ENCODE measurements around the gene PRKCE. TPM values are rescaled to one million over a fixed set of nuclear protein-coding genes. Genes with fewer than 3 reads are reported as not detected.
"Not testable (repeated sequence)": the region's sequence is repeated elsewhere in the genome, so short reads cannot be mapped to it uniquely, and the experiment has no call there.

The PRKCE gene
- total RNA-seq, 2 experiments from 2014 or later: 12.5 to 13.6 TPM

GRCh38 chr2:45691171-45691999 lies 39.9 kb downstream of the PRKCE start:
- POLR2A ChIA-PET: interaction anchor here (0.5 kb wide), 1 partner anchor 858 kb away, joined by 3 read pairs; no protein-coding TSS in a partner anchor
- DNase-seq: no peak
- CTCF ChIA-PET: no interaction called here
- intact Hi-C loops (cut with micrococcal nuclease): no loop called here
- H3K27ac Mint-ChIP-seq: no peak overlapping the region
- H3K4me3 Mint-ChIP-seq: no peak overlapping the region
- peaks cover 2% of the 10 kb centered on the region for H3K4me1 Mint-ChIP-seq (ENCODE audit: low read depth)
- no peaks in the 10 kb centered on the region for H3K36me3 Mint-ChIP-seq
- H3K9me3 Mint-ChIP-seq: no peaks in the 10 kb centered on the region
- no peaks in the 10 kb centered on the region for H3K27me3 Mint-ChIP-seq

- Mint-ChIP-seq H3K27ac (no peak overlapping the region), H3K27me3 (no peaks in the 10 kb centered on the region), H3K9me3 (no peaks in the 10 kb centered on the region), H3K4me1 (ENCODE audit: low read depth) (peaks cover 2% of the 10 kb centered on the region), H3K36me3 (no peaks in the 10 kb centered on the region), H3K4me3 (no peak overlapping the region)
- ChIA-PET CTCF (no interaction called here), POLR2A (no interaction called here)
- DNase-seq: no peak
- intact Hi-C loops (cut with micrococcal nuclease): no loop called here
These were observed 41.1 kb downstream of the PRKCE start for GRCh38 chr2:45692566-45692965.

- peaks cover 15% of the 10 kb centered on the region for H3K4me1 Mint-ChIP-seq (ENCODE audit: low read depth)
- H3K4me3 Mint-ChIP-seq, DNase-seq, H3K27ac Mint-ChIP-seq, POLR2A ChIA-PET, H3K27me3 Mint-ChIP-seq, H3K9me3 Mint-ChIP-seq, H3K36me3 Mint-ChIP-seq, CTCF ChIA-PET: not testable (repeated sequence)
- intact Hi-C loops (cut with micrococcal nuclease): loop anchor here (5.0 kb wide), 1 partner anchor 43 kb away; the partner anchor contains the start of gene PRKCE
These were observed 44.1 kb downstream of the PRKCE start for GRCh38 chr2:45695480-45696007.

GRCh38 chr2:45696708-45697107 lies 45.2 kb downstream of the PRKCE start:
- no peak for DNase-seq
- intact Hi-C loops (cut with micrococcal nuclease): loop anchor here (5.0 kb wide), 1 partner anchor 44 kb away; the partner anchor contains the start of gene PRKCE
- Mint-ChIP-seq H3K9me3 (no peaks in the 10 kb centered on the region), H3K36me3 (peaks cover 2% of the 10 kb centered on the region), H3K4me1 (ENCODE audit: low read depth) (peaks cover 15% of the 10 kb centered on the region), H3K27me3 (no peaks in the 10 kb centered on the region), H3K27ac (no peak overlapping the region), H3K4me3 (no peak overlapping the region)
- CTCF ChIA-PET: interaction anchor here (1.1 kb wide), 1 partner anchor 82 kb away, joined by 3 read pairs; no protein-coding TSS in a partner anchor
- POLR2A ChIA-PET: no interaction called here

- CTCF ChIA-PET: interaction anchor here (1.1 kb wide), 1 partner anchor 82 kb away, joined by 3 read pairs; no protein-coding TSS in a partner anchor
- POLR2A ChIA-PET: no interaction called here
- DNase-seq: no peak
- Mint-ChIP-seq H3K4me1 (ENCODE audit: low read depth) (peaks cover 15% of the 10 kb centered on the region), H3K4me3 (no peak overlapping the region), H3K27me3 (no peaks in the 10 kb centered on the region), H3K27ac (no peak overlapping the region), H3K9me3 (no peaks in the 10 kb centered on the region), H3K36me3 (peaks cover 2% of the 10 kb centered on the region)
- intact Hi-C loops (cut with micrococcal nuclease): loop anchor here (5.0 kb wide), 1 partner anchor 45 kb away; the partner anchor contains the start of gene PRKCE
These were observed 45.7 kb downstream of the PRKCE start for GRCh38 chr2:45697190-45697589.

GRCh38 chr2:45698554-45698953 lies 47.1 kb downstream of the PRKCE start:
- no peak overlapping the region for H3K27ac Mint-ChIP-seq
- no peak overlapping the region for H3K4me3 Mint-ChIP-seq
- POLR2A ChIA-PET: no interaction called here
- intact Hi-C loops (cut with micrococcal nuclease): loop anchor here (5.0 kb wide), 1 partner anchor 46 kb away; the partner anchor contains the start of gene PRKCE
- peaks cover 2% of the 10 kb centered on the region for H3K36me3 Mint-ChIP-seq
- no peaks in the 10 kb centered on the region for H3K9me3 Mint-ChIP-seq
- CTCF ChIA-PET: interaction anchor here (0.9 kb wide), 1 partner anchor 80 kb away, joined by 3 read pairs; no protein-coding TSS in a partner anchor
- DNase-seq: no peak
- no peaks in the 10 kb centered on the region for H3K27me3 Mint-ChIP-seq
- peaks cover 15% of the 10 kb centered on the region for H3K4me1 Mint-ChIP-seq (ENCODE audit: low read depth)

GRCh38 chr2:45699032-45699658 lies 47.7 kb downstream of the PRKCE start:
- H3K4me1 Mint-ChIP-seq (ENCODE audit: low read depth): peaks cover 15% of the 10 kb centered on the region
- peak overlapping the region; percentile 31 for H3K27ac Mint-ChIP-seq
- H3K4me3 Mint-ChIP-seq: no peak overlapping the region
- DNase-seq: peak; percentile 25
- peaks cover 2% of the 10 kb centered on the region for H3K36me3 Mint-ChIP-seq
- H3K9me3 Mint-ChIP-seq: no peaks in the 10 kb centered on the region
- ChIA-PET POLR2A (no interaction called here), CTCF (interaction anchor here (0.9 kb wide), 1 partner anchor 79 kb away, joined by 3 read pairs; no protein-coding TSS in a partner anchor)
- intact Hi-C loops (cut with micrococcal nuclease): loop anchor here (5.0 kb wide), 1 partner anchor 47 kb away; the partner anchor contains the start of gene PRKCE
- no peaks in the 10 kb centered on the region for H3K27me3 Mint-ChIP-seq

- CTCF ChIA-PET: no interaction called here
- intact Hi-C loops (cut with micrococcal nuclease): no loop called here
These were observed 49.0 kb downstream of the PRKCE start for GRCh38 chr2:45700407-45701013.

GRCh38 chr2:45705233-45705632 lies 53.8 kb downstream of the PRKCE start:
- no peak overlapping the region for H3K4me3 Mint-ChIP-seq
- DNase-seq: no peak
- H3K27ac Mint-ChIP-seq: no peak overlapping the region
- ChIA-PET POLR2A (no interaction called here), CTCF (interaction anchor here (0.7 to 1.0 kb wide), 2 partner anchors 61 to 73 kb away, joined by 3 read pairs; no protein-coding TSS in a partner anchor)
- peaks cover 19% of the 10 kb centered on the region for H3K36me3 Mint-ChIP-seq
- intact Hi-C loops (cut with micrococcal nuclease): no loop called here
- H3K27me3 Mint-ChIP-seq: no peaks in the 10 kb centered on the region
- no peaks in the 10 kb centered on the region for H3K4me1 Mint-ChIP-seq (ENCODE audit: low read depth)
- H3K9me3 Mint-ChIP-seq: peaks cover 3% of the 10 kb centered on the region

More at GRCh38 chr2:45700407-45701013, 49.0 kb downstream of the PRKCE start:
- H3K9me3 Mint-ChIP-seq: no peaks in the 10 kb centered on the region
- no peak for DNase-seq
- POLR2A ChIA-PET: no interaction called here
- peaks cover 2% of the 10 kb centered on the region for H3K36me3 Mint-ChIP-seq
- H3K4me1 Mint-ChIP-seq (ENCODE audit: low read depth): peaks cover 15% of the 10 kb centered on the region
- H3K27me3 Mint-ChIP-seq: no peaks in the 10 kb centered on the region
- no peak overlapping the region for H3K4me3 Mint-ChIP-seq
- no peak overlapping the region for H3K27ac Mint-ChIP-seq

- Mint-ChIP-seq H3K36me3 (peaks cover 19% of the 10 kb centered on the region), H3K4me1 (ENCODE audit: low read depth) (no peaks in the 10 kb centered on the region), H3K27me3 (no peaks in the 10 kb centered on the region), H3K9me3 (peaks cover 3% of the 10 kb centered on the region), H3K27ac (no peak overlapping the region), H3K4me3 (no peak overlapping the region)
- CTCF ChIA-PET: no interaction called here
- DNase-seq: no peak
- POLR2A ChIA-PET: no interaction called here
- intact Hi-C loops (cut with micrococcal nuclease): no loop called here
These were observed 54.6 kb downstream of the PRKCE start for GRCh38 chr2:45706033-45706432.

- ChIA-PET POLR2A (no interaction called here), CTCF (no interaction called here)
- Mint-ChIP-seq H3K27ac (no peak overlapping the region), H3K36me3 (peaks cover 17% of the 10 kb centered on the region), H3K27me3 (no peaks in the 10 kb centered on the region), H3K9me3 (peaks cover 3% of the 10 kb centered on the region), H3K4me1 (ENCODE audit: low read depth) (no peaks in the 10 kb centered on the region), H3K4me3 (no peak overlapping the region)
- intact Hi-C loops (cut with micrococcal nuclease): no loop called here
- DNase-seq: no peak
These were observed 55.5 kb downstream of the PRKCE start for GRCh38 chr2:45707006-45707405.

GRCh38 chr2:45707661-45708060 lies 56.2 kb downstream of the PRKCE start:
- Mint-ChIP-seq H3K4me3 (no peak overlapping the region), H3K27ac (no peak overlapping the region), H3K9me3 (peaks cover 3% of the 10 kb centered on the region), H3K4me1 (ENCODE audit: low read depth) (no peaks in the 10 kb centered on the region), H3K36me3 (peaks cover 17% of the 10 kb centered on the region), H3K27me3 (no peaks in the 10 kb centered on the region)
- CTCF ChIA-PET: no interaction called here
- intact Hi-C loops (cut with micrococcal nuclease): no loop called here
- POLR2A ChIA-PET: no interaction called here
- no peak for DNase-seq

Data from activated CD4-positive, alpha-beta memory T cell treated with anti-CD3 and anti-CD28 coated beads for 36 hours (primary cell).